HEK293 (cell line): ENCODE results near the gene DENND2A.

Experiments
- CTCF ChIA-PET: fragments of 350-600 bp; formaldehyde crosslinking; extraction: SDS; loops from one replicate; lab custom pipeline; 2021; ENCODE audit warnings: antibody characterized with exemption; lab: Yijun Ruan, JAX
- POLR2A ChIA-PET: fragments of 300-600 bp; formaldehyde crosslinking; extraction: SDS; loops from one replicate; lab custom pipeline; 2020; ENCODE audit warnings: antibody characterized with exemption, inconsistent platforms; lab: Yijun Ruan, JAX
- H3K27ac ChIP-seq: fragments of 200-500 bp; sonication (Bioruptor generic); 2 replicates; pipeline ENCODE4 v1.5.1; 2014; ENCODE audit warnings: low read depth, low read length, control low read depth, inconsistent platforms; ENCODE audit errors: extremely low read depth
- H3K36me3 ChIP-seq, 2 experiments: fragments of 200-500 bp in 1 of 2; sonication (Bioruptor generic) in 1 of 2; 1 replicate in 1 of 2; 2 replicates in 1 of 2; pipeline ENCODE4 v1.5.1; 2014 to 2017; ENCODE audit warnings: inconsistent platforms in 2 of 2, low read length in 2 of 2; ENCODE audit not compliant: control insufficient read depth in 2 of 2, insufficient read depth in 1 of 2
- H3K4me1 ChIP-seq: fragments of 200-500 bp; sonication (Bioruptor generic); 2 replicates; pipeline ENCODE4 v1.5.1; 2014; ENCODE audit warnings: mild to moderate bottlenecking, low read length, inconsistent platforms; ENCODE audit not compliant: control insufficient read depth, insufficient read depth
- H3K4me3 ChIP-seq: 2 replicates; pipeline ENCODE4 v1.5.1; 2011; ENCODE audit warnings: low read depth, mild to moderate bottlenecking, control low read depth, low read length, moderate library complexity
- H3K9me3 ChIP-seq: fragments of 200-500 bp; sonication (Bioruptor generic); 2 replicates; pipeline ENCODE4 v1.5.1; 2014; ENCODE audit warnings: low read depth, low read length, inconsistent platforms; ENCODE audit not compliant: control insufficient read depth, insufficient read depth
- BCL11B ChIP-seq: fragments of 450-650 bp; formaldehyde crosslinking; IDR thresholded peaks from 2 replicates; pipeline ENCODE4 v1.5.1; 2016; ENCODE audit warnings: low read depth, missing biosample characterization, missing genetic modification characterization
- GLIS2 ChIP-seq: fragments of 450-650 bp; formaldehyde crosslinking; IDR thresholded peaks from 2 replicates; pipeline ENCODE4 v1.5.1; 2016; ENCODE audit warnings: missing biosample characterization, missing genetic modification characterization
- KLF1 ChIP-seq: fragments of 450-650 bp; formaldehyde crosslinking; IDR thresholded peaks from 2 replicates; pipeline ENCODE4 v1.5.1; 2016; ENCODE audit warnings: missing biosample characterization, missing genetic modification characterization
- KLF9 ChIP-seq: fragments of 450-650 bp; formaldehyde crosslinking; IDR thresholded peaks from 2 replicates; pipeline ENCODE4 v1.5.1; 2016; ENCODE audit warnings: missing biosample characterization, missing genetic modification characterization, low read depth
- PRDM1 ChIP-seq: fragments of 450-650 bp; formaldehyde crosslinking; IDR thresholded peaks from 2 replicates; pipeline ENCODE4; 2016; ENCODE audit warnings: missing biosample characterization, missing genetic modification characterization
- SP3 ChIP-seq: fragments of 450-650 bp; formaldehyde crosslinking; IDR thresholded peaks from 2 replicates; pipeline ENCODE4 v1.5.1; 2016; ENCODE audit warnings: missing biosample characterization, missing genetic modification characterization
- ZBTB1 ChIP-seq: fragments of 450-650 bp; formaldehyde crosslinking; IDR thresholded peaks from 2 replicates; pipeline ENCODE4 v1.5.1; 2016; ENCODE audit warnings: missing biosample characterization, missing genetic modification characterization
- ZBTB8A ChIP-seq: fragments of 450-650 bp; formaldehyde crosslinking; IDR thresholded peaks from 2 replicates; pipeline ENCODE4 v1.5.1; 2016; ENCODE audit warnings: missing biosample characterization, missing genetic modification characterization
- ZFP41 ChIP-seq: fragments of 450-650 bp; formaldehyde crosslinking; IDR thresholded peaks from 2 replicates; pipeline ENCODE4 v1.5.1; 2016; ENCODE audit warnings: missing biosample characterization, missing genetic modification characterization, borderline replicate concordance
- ZFP69B ChIP-seq: fragments of 450-650 bp; formaldehyde crosslinking; IDR thresholded peaks from 2 replicates; pipeline ENCODE4 v1.5.1; 2016; ENCODE audit warnings: missing biosample characterization, missing genetic modification characterization
- ZNF10 ChIP-seq: fragments of 450-650 bp; formaldehyde crosslinking; IDR thresholded peaks from 2 replicates; pipeline ENCODE4 v1.5.1; 2017; ENCODE audit warnings: missing biosample characterization, missing genetic modification characterization
- ZNF138 ChIP-seq: fragments of 450-650 bp; formaldehyde crosslinking; IDR thresholded peaks from 2 replicates; pipeline ENCODE4 v1.5.1; 2016; ENCODE audit warnings: missing biosample characterization, missing genetic modification characterization, borderline replicate concordance
- ZNF175 ChIP-seq: fragments of 450-650 bp; formaldehyde crosslinking; IDR thresholded peaks from 2 replicates; pipeline ENCODE4 v1.5.1; 2016; ENCODE audit warnings: missing biosample characterization, missing genetic modification characterization
- ZNF391 ChIP-seq: fragments of 450-650 bp; formaldehyde crosslinking; IDR thresholded peaks from 2 replicates; pipeline ENCODE4 v1.5.1; 2016; ENCODE audit warnings: low read depth, missing biosample characterization, missing genetic modification characterization, borderline replicate concordance
- ZNF426 ChIP-seq: fragments of 450-650 bp; formaldehyde crosslinking; IDR thresholded peaks from 2 replicates; pipeline ENCODE4 v1.5.1; 2017; ENCODE audit warnings: missing biosample characterization, missing genetic modification characterization, mild to moderate bottlenecking, inconsistent platforms, moderate library complexity
- ZNF558 ChIP-seq: fragments of 450-650 bp; formaldehyde crosslinking; IDR thresholded peaks from 2 replicates; pipeline ENCODE4 v1.5.1; 2016; ENCODE audit warnings: missing biosample characterization, missing genetic modification characterization
- ZNF561 ChIP-seq: fragments of 450-650 bp; IDR thresholded peaks from 2 replicates; pipeline ENCODE4 v1.5.1; 2018; ENCODE audit warnings: missing biosample characterization, missing genetic modification characterization, borderline replicate concordance
- ZNF623 ChIP-seq: fragments of 450-650 bp; formaldehyde crosslinking; IDR thresholded peaks from 2 replicates; pipeline ENCODE4 v1.5.1; 2016; ENCODE audit warnings: missing biosample characterization, missing genetic modification characterization
- ZNF692 ChIP-seq: fragments of 450-650 bp; formaldehyde crosslinking; IDR thresholded peaks from 2 replicates; pipeline ENCODE4 v1.5.1; 2016; ENCODE audit warnings: missing biosample characterization, missing genetic modification characterization
- ZNF768 ChIP-seq: fragments of 450-650 bp; formaldehyde crosslinking; IDR thresholded peaks from 2 replicates; pipeline ENCODE4 v1.5.1; 2018; ENCODE audit warnings: missing biosample characterization, mild to moderate bottlenecking, missing genetic modification characterization
- TF ChIP-seq, protein P1 (sequence below): fragments of 450-650 bp; formaldehyde crosslinking; IDR thresholded peaks from 2 replicates; pipeline ENCODE4 v1.5.1; 2016; ENCODE audit warnings: missing biosample characterization, missing genetic modification characterization
- TF ChIP-seq, protein P2 (sequence below): fragments of 450-650 bp; formaldehyde crosslinking; IDR thresholded peaks from 2 replicates; pipeline ENCODE4 v1.5.1; 2016; ENCODE audit warnings: missing biosample characterization, missing genetic modification characterization
- TF ChIP-seq, protein P3 (sequence below): fragments of 450-650 bp; formaldehyde crosslinking; IDR thresholded peaks from 2 replicates; pipeline ENCODE4 v1.5.0; 2017; ENCODE audit warnings: missing biosample characterization, missing genetic modification characterization, borderline replicate concordance

DENND2A gene

GRCh38 chr7:140673774-140674155 is 33.2 kb upstream of the DENND2A start:
- TF ChIP-seq, protein P1, sequence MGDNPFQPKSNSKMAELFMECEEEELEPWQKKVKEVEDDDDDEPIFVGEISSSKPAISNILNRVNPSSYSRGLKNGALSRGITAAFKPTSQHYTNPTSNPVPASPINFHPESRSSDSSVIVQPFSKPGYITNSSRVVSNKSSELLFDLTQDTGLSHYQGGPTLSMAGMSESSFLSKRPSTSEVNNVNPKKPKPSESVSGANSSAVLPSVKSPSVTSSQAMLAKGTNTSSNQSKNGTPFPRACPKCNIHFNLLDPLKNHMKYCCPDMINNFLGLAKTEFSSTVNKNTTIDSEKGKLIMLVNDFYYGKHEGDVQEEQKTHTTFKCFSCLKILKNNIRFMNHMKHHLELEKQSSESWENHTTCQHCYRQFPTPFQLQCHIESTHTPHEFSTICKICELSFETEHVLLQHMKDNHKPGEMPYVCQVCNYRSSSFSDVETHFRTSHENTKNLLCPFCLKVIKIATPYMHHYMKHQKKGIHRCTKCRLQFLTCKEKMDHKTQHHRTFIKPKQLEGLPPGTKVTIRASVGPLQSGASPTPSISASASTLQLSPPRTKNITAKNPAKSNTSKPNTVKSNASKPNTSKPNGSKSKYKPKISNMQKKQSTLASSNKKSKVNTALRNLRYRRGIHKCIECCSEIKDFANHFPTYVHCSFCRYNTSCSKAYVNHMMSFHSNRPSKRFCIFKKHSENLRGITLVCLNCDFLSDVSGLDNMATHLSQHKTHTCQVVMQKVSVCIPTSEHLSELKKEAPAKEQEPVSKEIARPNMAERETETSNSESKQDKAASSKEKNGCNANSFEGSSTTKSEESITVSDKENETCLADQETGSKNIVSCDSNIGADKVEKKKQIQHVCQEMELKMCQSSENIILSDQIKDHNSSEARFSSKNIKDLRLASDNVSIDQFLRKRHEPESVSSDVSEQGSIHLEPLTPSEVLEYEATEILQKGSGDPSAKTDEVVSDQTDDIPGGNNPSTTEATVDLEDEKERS (tag by site-specific recombination), result no peak
- TF ChIP-seq ZNF558 (tag by site-specific recombination), result no peak
- no peak for TF ChIP-seq ZNF138 (tag by site-specific recombination)
- TF ChIP-seq BCL11B (tag by site-specific recombination), result no peak
- peak; percentile 33; the same call in 1 of the 2 replicates for TF ChIP-seq SP3 (tag by site-specific recombination)
- TF ChIP-seq ZNF768 (tag by site-specific recombination), result no peak
- TF ChIP-seq, protein P2, sequence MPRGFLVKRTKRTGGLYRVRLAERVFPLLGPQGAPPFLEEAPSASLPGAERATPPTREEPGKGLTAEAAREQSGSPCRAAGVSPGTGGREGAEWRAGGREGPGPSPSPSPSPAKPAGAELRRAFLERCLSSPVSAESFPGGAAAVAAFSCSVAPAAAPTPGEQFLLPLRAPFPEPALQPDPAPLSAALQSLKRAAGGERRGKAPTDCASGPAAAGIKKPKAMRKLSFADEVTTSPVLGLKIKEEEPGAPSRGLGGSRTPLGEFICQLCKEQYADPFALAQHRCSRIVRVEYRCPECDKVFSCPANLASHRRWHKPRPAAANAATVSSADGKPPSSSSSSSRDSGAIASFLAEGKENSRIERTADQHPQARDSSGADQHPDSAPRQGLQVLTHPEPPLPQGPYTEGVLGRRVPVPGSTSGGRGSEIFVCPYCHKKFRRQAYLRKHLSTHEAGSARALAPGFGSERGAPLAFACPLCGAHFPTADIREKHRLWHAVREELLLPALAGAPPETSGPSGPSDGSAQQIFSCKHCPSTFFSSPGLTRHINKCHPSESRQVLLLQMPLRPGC (tag by site-specific recombination), result no peak
- no peak for TF ChIP-seq ZNF391 (tag by site-specific recombination)
- 0 out of 2 replicates have a peak, but pooled peaks have one; percentile 4 for TF ChIP-seq ZNF561
- no peak for TF ChIP-seq PRDM1
- 0 out of 2 replicates have a peak, but pooled peaks have one; percentile 1 for TF ChIP-seq ZBTB8A (tag by site-specific recombination)
- no peak for TF ChIP-seq ZNF623 (tag by site-specific recombination)
- TF ChIP-seq ZNF10 (tag by site-specific recombination), result no peak
- TF ChIP-seq, protein P3, sequence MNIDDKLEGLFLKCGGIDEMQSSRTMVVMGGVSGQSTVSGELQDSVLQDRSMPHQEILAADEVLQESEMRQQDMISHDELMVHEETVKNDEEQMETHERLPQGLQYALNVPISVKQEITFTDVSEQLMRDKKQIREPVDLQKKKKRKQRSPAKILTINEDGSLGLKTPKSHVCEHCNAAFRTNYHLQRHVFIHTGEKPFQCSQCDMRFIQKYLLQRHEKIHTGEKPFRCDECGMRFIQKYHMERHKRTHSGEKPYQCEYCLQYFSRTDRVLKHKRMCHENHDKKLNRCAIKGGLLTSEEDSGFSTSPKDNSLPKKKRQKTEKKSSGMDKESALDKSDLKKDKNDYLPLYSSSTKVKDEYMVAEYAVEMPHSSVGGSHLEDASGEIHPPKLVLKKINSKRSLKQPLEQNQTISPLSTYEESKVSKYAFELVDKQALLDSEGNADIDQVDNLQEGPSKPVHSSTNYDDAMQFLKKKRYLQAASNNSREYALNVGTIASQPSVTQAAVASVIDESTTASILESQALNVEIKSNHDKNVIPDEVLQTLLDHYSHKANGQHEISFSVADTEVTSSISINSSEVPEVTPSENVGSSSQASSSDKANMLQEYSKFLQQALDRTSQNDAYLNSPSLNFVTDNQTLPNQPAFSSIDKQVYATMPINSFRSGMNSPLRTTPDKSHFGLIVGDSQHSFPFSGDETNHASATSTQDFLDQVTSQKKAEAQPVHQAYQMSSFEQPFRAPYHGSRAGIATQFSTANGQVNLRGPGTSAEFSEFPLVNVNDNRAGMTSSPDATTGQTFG (tag by site-specific recombination), result no peak
- Histone ChIP-seq H3K36me3 (peaks cover 0 to 35% of the 10 kb centered on the region in 2 experiments; a peak in 2 of 3 replicates), H3K4me1 (no peaks in the 10 kb centered on the region), H3K9me3 (no peaks in the 10 kb centered on the region), H3K4me3 (peak overlapping the region; percentile 61), H3K27ac (no peak overlapping the region)
- ChIA-PET POLR2A (interaction anchor here (0.9 to 2.1 kb wide), 3 partner anchors 12 to 341 kb away, joined by 3 to 6 read pairs (median 4); partner anchors contain the start of gene MRPS33), CTCF (interaction anchor here (0.6 to 1.6 kb wide), 4 partner anchors 22 to 308 kb away, joined by 3 to 7 read pairs (median 4); no protein-coding TSS in a partner anchor)

GRCh38 chr7:140673063-140673773 is 32.6 kb upstream of the DENND2A start:
- Histone ChIP-seq H3K9me3 (no peaks in the 10 kb centered on the region), H3K4me1 (no peaks in the 10 kb centered on the region), H3K36me3 (peaks cover 0 to 30% of the 10 kb centered on the region in 2 experiments; a peak in 2 of 3 replicates), H3K27ac (peak overlapping the region; percentile 87), H3K4me3 (peak overlapping the region; percentile 61)
- POLR2A ChIA-PET, result interaction anchor here (0.9 to 1.2 kb wide), 2 partner anchors 12 to 342 kb away, joined by 3 to 4 read pairs; partner anchors contain the start of gene MRPS33
- CTCF ChIA-PET, result interaction anchor here (0.6 to 1.2 kb wide), 3 partner anchors 138 to 309 kb away, joined by 3 to 4 read pairs (median 3); no protein-coding TSS in a partner anchor
- TF ChIP-seq GLIS2 (tag by site-specific recombination) (peak; percentile 88), KLF1 (tag by site-specific recombination) (peak; percentile 63), ZFP41 (no peak), ZNF692 (tag by site-specific recombination) (peak; percentile 81), KLF9 (tag by site-specific recombination) (peak; percentile 46; the same call in 1 of the 2 replicates), ZFP69B (peak; percentile 73; the same call in 1 of the 2 replicates), ZBTB1 (no peak), ZNF426 (tag by site-specific recombination) (no peak), ZNF175 (tag by site-specific recombination) (no peak)
- TF ChIP-seq, protein P2 (tag by site-specific recombination), result peak; percentile 54; the same call in 1 of the 2 replicates
